GM12891 (cell line): ENCODE data around the gene KCNQ2.

Source experiments
- DNase-seq: peaks from one replicate; pipeline ENCODE4 v3.0.0; 2011; ENCODE audit warnings: low spot score; ENCODE audit not compliant: insufficient read length
- FAIRE-seq: peaks from 2 replicates; lab custom pipeline; 2011; peaks lifted over from hg19 to GRCh38; lab: Jason Lieb, UNC
- PAX5 ChIP-seq: IDR thresholded peaks from 2 replicates; pipeline ENCODE4 v1.6.1; 2011; ENCODE audit warnings: low read length, moderate library complexity, mild to moderate bottlenecking; ENCODE audit not compliant: insufficient read depth, severe bottlenecking
- POLR2A ChIP-seq: IDR thresholded peaks from 2 replicates; pipeline ENCODE4 v1.6.1; 2011; ENCODE audit warnings: low read depth, low read length, control low read depth
- POLR2AphosphoS5 ChIP-seq: IDR thresholded peaks from 2 replicates; pipeline ENCODE4 v1.6.1; 2011; ENCODE audit warnings: low read depth, low read length, control low read depth
- POU2F2 ChIP-seq: IDR thresholded peaks from 2 replicates; pipeline ENCODE4 v1.6.1; 2011; ENCODE audit warnings: low read depth, mild to moderate bottlenecking, control low read depth, low read length, moderate library complexity
- SPI1 ChIP-seq: IDR thresholded peaks from 2 replicates; pipeline ENCODE4 v1.6.1; 2011; ENCODE audit warnings: low read depth, low read length, control low read depth
- TAF1 ChIP-seq: IDR thresholded peaks from 2 replicates; pipeline ENCODE4 v1.6.1; 2011; ENCODE audit warnings: low read depth, low read length, control low read depth

The KCNQ2 gene

DNA sequence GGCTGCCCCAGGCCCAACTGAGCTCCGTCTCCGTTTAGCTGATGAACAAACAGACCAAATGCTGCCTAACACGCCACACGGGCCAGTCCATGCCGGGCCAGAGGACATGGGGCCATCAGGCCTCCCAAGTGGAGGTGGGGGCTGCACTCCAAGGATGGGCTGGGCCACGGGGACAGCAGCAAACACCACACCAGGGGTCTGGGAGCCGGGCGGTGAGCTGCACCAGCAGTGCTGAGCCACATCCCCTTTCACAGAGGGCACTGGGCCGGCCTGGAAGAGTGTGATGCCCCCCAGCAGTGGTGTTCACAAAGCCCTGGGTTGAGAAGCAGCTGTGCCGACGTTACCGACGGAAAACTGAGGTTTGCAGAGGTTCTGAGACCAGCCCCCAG lies 2.7 kb downstream of the KCNQ2 start:
- FAIRE-seq (no peak), DNase-seq (no peak)
- no peak for TF ChIP-seq TAF1
- no peak for TF ChIP-seq POLR2A
- no peak for TF ChIP-seq SPI1
- no peak for TF ChIP-seq POU2F2
- TF ChIP-seq PAX5 = no peak

- no peak for FAIRE-seq
- TF ChIP-seq POLR2A (no peak), SPI1 (no peak), PAX5 (no peak), POU2F2 (no peak), POLR2AphosphoS5 (no peak), TAF1 (no peak)
Observed at GRCh38 chr20:63469019-63469712, 3.3 kb downstream of the KCNQ2 start.

DNA sequence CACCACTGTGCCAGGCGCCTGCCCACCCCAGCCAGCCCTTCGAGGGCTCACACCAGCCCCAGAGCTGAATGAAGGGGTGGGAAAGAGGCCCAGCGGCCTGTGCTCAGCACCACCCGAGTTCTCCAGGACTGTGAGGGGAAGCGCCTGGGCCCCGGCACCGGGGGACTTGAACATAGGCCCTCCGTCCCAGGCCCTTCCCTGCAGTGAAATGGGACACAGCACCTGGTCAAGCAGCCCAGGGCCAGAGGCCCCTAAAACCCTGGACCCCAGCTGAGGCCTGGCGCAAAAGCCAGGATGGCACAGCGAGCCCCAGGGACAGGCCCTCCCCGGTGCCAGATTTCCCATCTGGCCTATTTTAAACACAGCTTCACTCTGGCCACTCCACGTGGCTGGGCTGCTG lies 4.0 kb downstream of the KCNQ2 start:
- no peak for TF ChIP-seq POU2F2
- no peak for TF ChIP-seq SPI1
- TF ChIP-seq POLR2A = no peak
- TF ChIP-seq PAX5 = no peak
- no peak for FAIRE-seq

More at GRCh38 chr20:63469019-63469712, 3.3 kb downstream of the KCNQ2 start:
- DNase-seq = no peak

GRCh38 chr20:63467294-63468083 lies 5.0 kb downstream of the KCNQ2 start:
- DNase-seq (no peak), FAIRE-seq (no peak)
- TF ChIP-seq POLR2AphosphoS5 = no peak
- TF ChIP-seq PAX5 = no peak

More for the DNA sequence above, 4.0 kb downstream of the KCNQ2 start:
- DNase-seq = no peak

GRCh38 chr20:63466861-63467260 lies 5.6 kb downstream of the KCNQ2 start:
- TF ChIP-seq TAF1 (no peak), POU2F2 (no peak), POLR2AphosphoS5 (no peak), PAX5 (no peak), POLR2A (no peak), SPI1 (no peak)
- FAIRE-seq (no peak), DNase-seq (no peak)

DNA sequence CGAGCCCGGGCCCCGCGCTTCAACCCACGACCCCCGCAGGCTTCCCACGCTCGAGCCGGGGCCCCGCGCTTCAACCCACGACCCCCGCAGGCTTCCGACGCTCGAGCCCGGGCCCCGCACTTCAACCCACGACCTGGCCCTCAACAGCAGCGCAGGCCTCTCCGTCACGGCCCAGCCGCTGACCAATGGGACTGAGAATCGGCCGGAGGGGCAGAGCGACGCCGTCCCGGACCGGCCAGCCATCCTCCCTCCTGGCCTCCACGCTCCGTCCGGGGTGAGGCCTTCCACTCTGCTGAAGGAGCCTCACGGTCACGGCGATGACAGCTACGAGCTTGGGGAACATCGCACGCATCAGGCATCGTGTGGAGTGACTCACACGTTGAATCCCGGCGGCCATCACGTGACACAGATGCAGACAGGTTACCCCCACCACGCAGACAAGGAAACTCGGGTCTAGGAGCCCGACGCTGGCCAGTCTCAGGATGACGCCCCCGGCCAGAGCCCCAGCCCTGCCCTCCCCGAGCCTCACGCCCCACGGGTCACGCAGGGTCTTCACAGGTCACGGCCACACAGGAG lies 6.1 kb downstream of the KCNQ2 start:
- DNase-seq (no peak), FAIRE-seq (no peak)
- TF ChIP-seq TAF1 (no peak), POU2F2 (no peak), POLR2AphosphoS5 (no peak), PAX5 (no peak), POLR2A (no peak), SPI1 (no peak)

GRCh38 chr20:63465380-63466249 lies 6.8 kb downstream of the KCNQ2 start:
- TF ChIP-seq POLR2AphosphoS5 (no peak), PAX5 (no peak), SPI1 (no peak), POLR2A (no peak), POU2F2 (no peak), TAF1 (no peak)
- DNase-seq (no peak), FAIRE-seq (no peak)

- DNase-seq (no peak), FAIRE-seq (no peak)
- TF ChIP-seq POU2F2 (no peak), PAX5 (no peak), TAF1 (no peak), POLR2AphosphoS5 (no peak), POLR2A (no peak), SPI1 (no peak)
Observed at GRCh38 chr20:63464289-63464635, 8.2 kb downstream of the KCNQ2 start.

- TF ChIP-seq PAX5 (no peak), POU2F2 (no peak), POLR2A (no peak), POLR2AphosphoS5 (no peak), TAF1 (no peak), SPI1 (no peak)
- FAIRE-seq (no peak), DNase-seq (no peak)
Observed at GRCh38 chr20:63463400-63464288, 8.8 kb downstream of the KCNQ2 start.
